K562 (cell line): Measurements from ENCODE around the gene HS3ST3A1. TPM values are rescaled to one million over a fixed set of nuclear protein-coding genes. Genes with fewer than 3 reads are reported as not detected.

Experiments
- ATAC-seq: fragments of 200-7000 bp; cut with Tn5 transposase; 3 replicates; pipeline ENCODE4 v1.9.1; 2020; ENCODE audit warnings: moderate library complexity
- BruUV-seq: library from RNA; stranded (reverse); fragments of 400-500 nt; replicated peaks from 2 replicates; lab custom pipeline; 2021; lab: Mats Ljungman, UMichigan
- CTCF ChIA-PET: fragments of 300-600 bp; formaldehyde crosslinking; extraction: SDS; loops from one replicate; lab custom pipeline; 2021; ENCODE audit warnings: low intra/inter-chr PET ratio; lab: Yijun Ruan, JAX
- POLR2A ChIA-PET: fragments of 300-600, 350-650 bp; sonication (Branson Sonifier 250); formaldehyde crosslinking; extraction: SDS; loops from one replicate; lab custom pipeline; 2021; ENCODE audit warnings: antibody characterized with exemption, inconsistent platforms; lab: Yijun Ruan, JAX
- DNase-seq, 4 experiments: peaks; one replicate each; pipeline versions ENCODE4 v3.0.0 to v3.0.0-alpha.2; 2011 to 2018; ENCODE audit warnings: low spot score in 3 of 4, mixed read lengths in 3 of 4; ENCODE audit errors: extremely low read depth in 1 of 4
- FAIRE-seq: peaks from 2 replicates; lab custom pipeline; 2011; peaks lifted over from hg19 to GRCh38; lab: Jason Lieb, UNC
- H2AFZ ChIP-seq: 2 replicates; pipeline ENCODE4 v1.6.0; 2011; ENCODE audit warnings: low read depth, low read length, control low read depth, inconsistent platforms
- H3K27ac ChIP-seq: fragments of 200-600 bp; 3 replicates; pipeline ENCODE4 v1.8.0; 2011; ENCODE audit warnings: low read depth, mild to moderate bottlenecking, control low read depth, inconsistent platforms, low read length, moderate library complexity, mixed read lengths; ENCODE audit errors: extremely low read depth
- H3K27me3 ChIP-seq, 2 experiments: fragments of 300-600 bp in 1 of 2; 2 replicates in 1 of 2; 3 replicates in 1 of 2; pipeline versions ENCODE4 v1.6.0 to v1.8.0; 2011; ENCODE audit warnings: inconsistent platforms in 2 of 2, low read length in 2 of 2, mild to moderate bottlenecking in 1 of 2, mixed read lengths in 1 of 2, moderate library complexity in 1 of 2; ENCODE audit not compliant: control insufficient read depth in 2 of 2, insufficient read depth in 2 of 2
- H3K36me3 ChIP-seq: fragments of 300-600 bp; 3 replicates; pipeline ENCODE4 v1.8.0; 2011; ENCODE audit warnings: mild to moderate bottlenecking, low read length, inconsistent platforms; ENCODE audit not compliant: control insufficient read depth, insufficient read depth
- H3K4me1 ChIP-seq, 2 experiments: fragments of 200-600 bp in 1 of 2; replicated peaks in 1 of 2; 2 replicates in 1 of 2; 3 replicates in 1 of 2; pipeline versions ENCODE4 v1.5.1 to v1.8.0; 2011; ENCODE audit warnings: inconsistent platforms in 2 of 2, low read length in 2 of 2, mild to moderate bottlenecking in 1 of 2, mixed read lengths in 1 of 2, moderate library complexity in 1 of 2; ENCODE audit not compliant: control insufficient read depth in 2 of 2, insufficient read depth in 2 of 2
- H3K4me2 ChIP-seq: 2 replicates; pipeline ENCODE4 v1.6.1; 2011; ENCODE audit warnings: low read length, control low read depth, inconsistent platforms, mixed read lengths; ENCODE audit not compliant: insufficient read depth
- H3K4me3 ChIP-seq: fragments of 200-600 bp; sonication (generic), shearing (Covaris generic); 2 replicates; pipeline ENCODE4 v1.5.1; 2016; ENCODE audit warnings: control low read depth, inconsistent platforms
- H3K79me2 ChIP-seq: fragments of 200-600 bp; 3 replicates; pipeline ENCODE4 v1.8.0; 2011; ENCODE audit warnings: low read length, inconsistent platforms; ENCODE audit not compliant: control insufficient read depth, insufficient read depth
- H3K9ac ChIP-seq, 2 experiments: 2 replicates each; pipeline versions ENCODE4 v1.6.0 to v1.6.1; 2011; ENCODE audit warnings: low read depth in 2 of 2, low read length in 2 of 2, control low read depth in 1 of 2, inconsistent platforms in 1 of 2, mild to moderate bottlenecking in 1 of 2, mixed read lengths in 1 of 2; ENCODE audit not compliant: insufficient read depth in 1 of 2
- H3K9me1 ChIP-seq: one replicate; pipeline ENCODE4 v1.6.0; 2011; ENCODE audit warnings: inconsistent platforms, mild to moderate bottlenecking, low read length, moderate library complexity; ENCODE audit not compliant: control insufficient read depth, insufficient read depth
- H3K9me3 ChIP-seq: replicated peaks from 2 replicates; pipeline ENCODE4 v1.5.1; 2011; ENCODE audit warnings: low read depth, low read length, inconsistent platforms; ENCODE audit not compliant: control insufficient read depth, insufficient read depth
- H4K20me1 ChIP-seq: replicated peaks from 2 replicates; pipeline ENCODE4 v1.6.1; 2011; ENCODE audit warnings: low read length, inconsistent platforms, mixed read lengths; ENCODE audit not compliant: control insufficient read depth, insufficient read depth
- CEBPB ChIP-seq: fragments of 450-650 bp; IDR thresholded peaks from 2 replicates; pipeline ENCODE4 v1.6.1; 2016; ENCODE audit warnings: missing genetic modification characterization, missing compliant biosample characterization
- CEBPG ChIP-seq, 3 experiments: fragments of 200-800 bp in 1 of 3; sonication (Bioruptor generic) in 1 of 3; sonication (generic) in 1 of 3; formaldehyde crosslinking in 1 of 3; IDR thresholded peaks in 2 of 3; conservative IDR thresholded peaks in 1 of 3; 2 replicates each; pipeline versions ENCODE4 v1.6.1 to v1.8.0; 2016 to 2022; ENCODE audit warnings: missing compliant biosample characterization in 2 of 3, missing genetic modification characterization in 2 of 3, mild to moderate bottlenecking in 1 of 3, missing genetic modification reagents in 1 of 3
- TCF3 ChIP-seq: sonication (generic); formaldehyde crosslinking; IDR thresholded peaks from 2 replicates; pipeline ENCODE4 v1.4.0; 2020; ENCODE audit warnings: mild to moderate bottlenecking, missing genetic modification reagents
- U2AF2 ChIP-seq: fragments of 200-400 bp; formaldehyde crosslinking; optimal IDR thresholded peaks from 2 replicates; pipeline ENCODE3; 2017; ENCODE audit warnings: low read depth, mild to moderate bottlenecking, low read length
- WGBS: fragments of 100-300 bp; shearing (Covaris generic); methylation state at CpG from one replicate; pipeline ENCODE4 v1.1.6; 2016; ENCODE audit warnings: low coverage, mixed read lengths; ENCODE audit not compliant: insufficient coverage; ENCODE audit errors: missing lambda C conversion rate; 5-methylcytosine and 5-hydroxymethylcytosine counted together
- in situ Hi-C: fragments of 300-500 bp; cut with MboI; formaldehyde crosslinking; loops from 4 replicates; pipeline ENCODE4 v1.15.0; 2018; ENCODE audit warnings: inconsistent platforms, mixed read lengths
- intact Hi-C: fragments of 100-400 bp; cut with micrococcal nuclease; formaldehyde crosslinking; loops from 2 replicates; pipeline ENCODE4 v1.14.2; 2022
- polyA plus RNA-seq, 8 experiments: library from polyadenylated mRNA; depleted of rRNA in 4 of 8; stranded (reverse) in 5 of 8; unstranded in 3 of 8; fragments of >200 nt; fragmentation: Nextera tagmentation in 2 of 8; fragmentation: Illumina TruSeq in 1 of 8; extraction: Ambion mirVana in 2 of 8; extraction: Trizol in 1 of 8; gene quantifications; 2 replicates each; pipeline versions ENCODE4 v1.2.1 to v1.2.3, GENCODE V29; 2011 to 2014; ENCODE audit warnings: inconsistent platforms in 1 of 8, missing spikeins in 1 of 8
- total RNA-seq, 7 experiments: library from RNA; depleted of rRNA in 6 of 7; stranded (reverse); fragments of >200 nt in 6 of 7; fragmentation: Illumina TruSeq in 2 of 7; extraction: Trizol in 2 of 7; gene quantifications; 2 replicates each; pipeline versions ENCODE4 v1.2.1 to v1.2.3, GENCODE V29; 2011 to 2021; ENCODE audit warnings: low replicate concordance in 1 of 7

The HS3ST3A1 gene
- total and polyA plus RNA-seq, 9 of the 15 experiments (the other 6 are each of a cell fraction or from before 2014, with no cell fraction given), result 0.25 to 14.8 (median 2.3) TPM

- BruUV-seq, result no TSS peak
- Histone ChIP-seq H3K9ac (no peak overlapping the region), H4K20me1 (no peaks in the 10 kb centered on the region), H3K9me3 (no peaks in the 10 kb centered on the region; the same call in 1 of the 2 replicates), H3K79me2 (peaks cover under 1% of the 10 kb centered on the region; the same call in 2 of the 3 replicates), H2AFZ (no peak overlapping the region), H3K9me1 (no peaks in the 10 kb centered on the region), H3K4me1 (peaks cover 9 to 20% of the 10 kb centered on the region in 2 experiments; a peak in 4 of 5 replicates), H3K27me3 (no peaks in the 10 kb centered on the region), H3K4me2 (no peak overlapping the region), H3K27ac (no peak overlapping the region), H3K36me3 (0 out of 3 replicates have a peak, but pooled peaks cover 5% of the 10 kb centered on the region), H3K4me3 (no peak overlapping the region)
- intact Hi-C loops, result no loop called here
- no peak for FAIRE-seq
- POLR2A ChIA-PET, result interaction anchor here (1.7 kb wide), 1 partner anchor 25 kb away, joined by 4 read pairs; no protein-coding TSS in a partner anchor
- CTCF ChIA-PET, result no interaction called here
- peak; percentile 43; the same call in 1 of the 2 replicates for TF ChIP-seq CEBPB (tag)
- TF ChIP-seq TCF3 (CRISPR knock-in tag), result no peak
- no peak for TF ChIP-seq CEBPG (CRISPR knock-in tag; IDR thresholded peaks at IDR 0.05)
- 0 out of 4 replicates have a peak, but pooled peaks have one; percentile 18 to 31 for TF ChIP-seq CEBPG (tag; conservative IDR thresholded peaks at IDR 0.05 in 1 of 2, IDR thresholded peaks at IDR 0.05 in 1 of 2)
- TF ChIP-seq U2AF2, result no peak
- TF ChIP-seq, all 486 proteins: peak for 2
- no peak for DNase-seq
- in situ Hi-C loops, result no loop called here
- 56% methylated on average over 3 of the region's 3 CpGs for WGBS
- no peak for ATAC-seq
These were observed 37.9 kb downstream of the HS3ST3A1 start for GRCh38 chr17:13563866-13564265.
